ENCODE results near the gene NUP93.

Gene NUP93

DNA sequence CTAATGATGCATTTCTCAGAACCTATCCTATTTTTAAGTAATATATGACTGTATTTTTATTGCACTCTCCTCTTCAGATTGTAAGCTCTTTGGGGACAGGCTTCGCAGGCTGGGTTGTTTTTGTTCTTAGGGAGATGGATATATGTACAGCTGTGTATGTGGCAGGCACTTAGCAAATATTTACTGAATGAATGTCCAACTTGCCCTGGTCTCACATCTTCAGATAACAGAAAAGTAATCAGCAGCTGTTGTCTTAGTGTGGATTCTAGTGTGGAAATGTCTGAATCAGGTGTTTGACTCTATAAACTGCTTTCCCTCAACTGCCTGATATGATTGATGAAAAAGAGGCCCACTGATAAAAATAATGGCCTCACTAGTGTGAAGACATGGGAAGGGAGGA, 88.0 kb downstream of the NUP93 start:
- no peak for DNase-seq (ENCODE audit: low spot score)

DNA sequence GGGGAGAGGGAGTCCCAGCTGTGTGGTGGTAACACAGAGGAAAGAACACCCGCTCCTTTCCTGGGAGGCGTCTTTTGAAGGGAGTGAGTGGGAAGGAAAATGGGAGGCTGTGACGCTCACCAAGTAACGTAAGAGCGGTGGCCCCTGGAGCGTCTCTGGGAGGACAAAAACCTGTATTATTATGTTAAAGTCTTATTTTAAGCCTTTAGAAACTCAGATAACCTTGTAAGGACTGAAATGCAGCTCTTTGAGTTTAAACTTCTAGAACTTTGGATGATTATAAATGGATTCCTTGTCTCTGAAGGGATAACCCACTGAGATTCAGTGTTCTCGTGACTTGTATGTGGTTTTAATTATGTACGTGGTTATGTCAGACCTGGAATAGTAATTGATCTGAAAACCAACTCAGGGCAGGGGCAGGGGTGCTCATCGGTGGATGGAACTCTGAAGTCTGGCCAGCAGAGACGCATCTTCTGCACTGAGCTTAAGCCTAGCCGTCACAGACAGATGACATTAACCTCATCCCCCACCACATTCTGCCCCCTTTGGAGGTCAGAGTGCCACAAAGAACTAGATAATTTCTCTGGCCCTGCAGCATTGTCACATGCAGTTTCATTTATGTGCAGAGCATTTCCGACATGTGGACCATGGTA, 93.3 kb downstream of the NUP93 start:
- DNase-seq (ENCODE audit: low spot score): no peak

DNA sequence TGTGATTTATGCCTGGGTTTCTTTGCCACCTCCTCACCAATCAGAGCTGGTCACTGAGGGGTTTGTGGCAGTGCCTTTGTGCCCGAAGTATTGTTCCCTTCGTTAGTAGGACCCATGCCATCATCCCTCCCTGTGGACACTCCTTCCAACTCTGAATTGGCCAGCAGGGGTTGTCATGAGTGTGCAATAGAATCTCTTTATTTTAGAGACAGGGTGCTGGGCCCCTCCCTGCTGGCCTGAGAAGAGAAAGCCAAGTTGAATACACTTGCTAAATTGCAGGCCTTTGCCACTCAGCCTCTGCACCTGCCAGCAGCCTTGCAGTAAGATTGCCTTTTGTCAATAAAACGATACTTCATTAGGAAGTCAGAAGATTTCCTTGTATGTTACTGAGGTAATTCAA, 94.4 kb downstream of the NUP93 start:
- peak; percentile 41 for DNase-seq (ENCODE audit: low spot score)

DNA sequence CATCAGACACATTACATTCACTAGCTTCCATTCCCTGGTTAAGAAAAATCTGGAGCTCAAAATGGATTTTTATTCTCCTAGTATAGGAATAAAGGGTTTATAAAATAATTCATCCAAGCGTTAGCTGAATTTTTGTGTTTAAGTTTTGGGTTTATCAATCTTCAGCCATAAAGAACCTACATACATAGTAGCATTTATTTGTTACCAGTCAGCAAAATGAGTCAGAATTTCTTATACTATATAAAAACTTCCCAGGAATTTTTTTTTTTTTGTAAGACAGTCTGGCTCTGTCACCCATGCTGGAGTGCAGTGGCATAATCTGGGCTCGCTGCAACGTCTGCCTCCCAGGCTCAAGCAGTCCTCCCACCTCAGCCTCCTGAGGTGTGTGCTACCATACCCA, 94.9 kb downstream of the NUP93 start:
- DNase-seq (ENCODE audit: low spot score): no peak

DNA sequence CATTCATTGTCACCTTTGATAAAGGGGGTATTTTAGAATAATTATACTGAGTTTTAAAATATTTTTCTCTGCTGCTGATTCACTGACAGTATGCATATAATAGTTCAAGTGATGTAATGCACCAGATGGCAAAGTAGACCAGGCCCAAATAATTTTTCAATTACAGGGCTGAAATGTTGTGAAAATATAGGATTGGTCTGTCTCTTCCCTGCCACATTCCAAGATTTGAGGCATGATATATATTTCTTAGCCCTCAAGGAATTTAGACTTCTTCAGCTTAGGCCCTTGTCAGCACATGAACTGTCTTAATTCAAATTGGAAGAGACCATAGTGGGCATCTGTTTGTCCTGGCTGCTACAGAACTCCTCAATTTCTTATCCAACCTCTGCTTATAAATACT, 95.9 kb downstream of the NUP93 start:
- no peak for DNase-seq (ENCODE audit: low spot score)

DNA sequence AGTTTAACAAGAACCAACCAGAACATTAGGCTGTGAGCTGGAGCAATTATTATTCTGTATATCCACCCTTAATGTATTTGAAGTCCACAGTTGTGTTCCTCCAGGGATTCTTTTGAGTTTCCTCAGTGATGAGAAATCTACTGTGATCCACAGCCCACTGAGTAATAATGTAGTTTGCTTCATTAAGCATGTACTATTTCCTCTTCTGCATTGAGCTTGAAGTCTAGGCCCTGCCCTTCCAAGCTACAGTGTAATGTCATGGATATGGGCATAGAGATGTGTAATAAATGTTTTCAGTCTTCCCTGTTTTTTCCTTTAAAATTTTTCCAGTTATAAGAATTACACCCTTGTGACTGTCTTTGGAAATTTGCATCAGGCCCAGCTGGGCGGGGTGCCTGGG, 98.7 kb downstream of the NUP93 start:
- DNase-seq (ENCODE audit: low spot score): no peak

DNA sequence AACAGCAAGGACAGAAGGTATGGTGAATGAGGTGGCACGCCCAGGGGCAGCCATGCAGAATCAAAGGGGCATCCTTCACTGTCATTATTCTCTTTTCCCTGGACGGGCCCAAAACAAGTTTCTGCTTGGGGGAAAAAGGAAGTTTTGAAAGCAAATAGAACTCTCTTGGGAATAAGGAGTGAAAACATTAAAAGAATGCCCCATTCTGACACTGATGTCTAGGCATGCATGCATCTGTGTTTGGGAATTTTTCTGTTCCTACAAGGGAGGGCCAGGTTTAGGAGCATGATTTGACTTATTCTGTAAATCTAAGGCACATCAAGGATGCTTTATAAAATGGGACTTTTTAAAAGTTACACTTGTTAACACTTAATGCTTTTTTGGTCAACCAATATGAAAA, 100.7 kb downstream of the NUP93 start:
- peak; percentile 40 for DNase-seq (ENCODE audit: low spot score)

DNA sequence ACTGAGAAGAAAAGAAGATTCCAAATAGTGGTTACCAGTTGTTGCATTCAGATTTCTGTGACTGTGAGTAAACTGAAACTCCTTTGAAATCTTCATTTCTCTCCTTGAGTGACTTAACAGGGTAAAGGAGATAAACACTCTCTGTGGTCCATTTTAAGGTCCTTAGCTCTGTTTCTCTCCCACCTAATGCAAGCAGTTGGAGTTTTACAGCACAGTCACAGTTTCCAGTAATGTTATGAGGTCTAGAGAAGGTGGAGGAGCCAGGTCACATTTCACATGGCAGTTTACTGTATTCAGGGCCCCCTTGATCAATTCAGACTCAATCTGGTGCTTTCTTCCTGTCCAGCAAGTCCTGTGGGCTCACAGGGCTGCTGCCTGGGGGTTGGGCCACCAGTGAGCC, 102.8 kb downstream of the NUP93 start:
- no peak for DNase-seq (ENCODE audit: low spot score)

DNA sequence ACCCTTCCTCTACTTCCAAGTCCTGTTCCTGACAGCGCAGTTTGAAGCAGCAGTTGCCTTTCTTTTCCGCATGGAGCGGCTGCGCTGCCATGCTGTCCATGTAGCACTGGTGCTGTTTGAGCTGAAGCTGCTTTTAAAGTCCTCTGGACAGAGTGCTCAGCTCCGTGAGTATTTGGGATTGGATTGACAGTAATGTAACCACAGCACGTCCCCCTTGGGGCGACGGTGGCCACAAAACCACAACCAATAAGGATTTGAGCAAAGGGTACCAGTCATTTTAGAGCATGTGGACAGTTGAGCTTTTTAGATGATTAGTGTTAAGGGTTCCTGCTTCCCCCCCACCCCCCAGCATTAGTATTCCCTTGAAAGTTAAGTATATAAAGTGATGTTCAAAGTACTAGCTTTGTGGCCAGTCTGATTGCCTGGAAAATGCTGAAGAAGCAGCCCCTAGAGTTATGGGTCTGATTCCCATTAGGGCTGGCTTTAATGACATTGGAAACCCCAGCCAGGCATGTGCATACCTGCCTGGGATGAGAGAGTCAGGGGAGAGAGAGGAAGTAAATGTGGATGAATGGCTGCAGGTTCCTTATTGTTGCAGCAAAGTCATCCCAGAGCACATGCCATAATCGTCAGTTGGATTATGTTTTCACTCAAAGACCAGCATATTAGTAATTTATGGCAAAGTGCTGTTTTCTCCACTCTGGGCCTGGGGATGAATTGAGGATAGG, 103.5 kb downstream of the NUP93 start:
- DNase-seq (ENCODE audit: low spot score): no peak

DNA sequence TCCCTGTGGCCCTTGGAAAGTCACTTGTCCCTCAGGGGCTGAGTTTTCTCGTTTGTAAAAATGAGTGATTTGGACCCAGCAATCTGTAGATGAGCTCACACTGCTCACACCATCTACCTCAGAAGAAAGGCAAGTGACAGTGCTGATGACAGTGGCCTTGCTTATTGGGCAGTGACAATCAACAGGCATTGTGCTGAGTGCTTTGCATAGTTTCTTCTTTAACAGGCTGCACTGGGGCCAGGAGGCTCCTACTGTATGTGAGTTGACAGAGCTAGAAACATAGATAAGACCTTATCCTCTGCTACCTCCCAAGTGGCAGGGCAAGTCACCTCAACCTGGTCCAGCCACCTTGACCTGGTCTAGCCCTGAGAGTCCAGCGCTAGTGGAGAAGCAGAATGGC, 105.4 kb downstream of the NUP93 start:
- DNase-seq (ENCODE audit: low spot score): no peak

DNA sequence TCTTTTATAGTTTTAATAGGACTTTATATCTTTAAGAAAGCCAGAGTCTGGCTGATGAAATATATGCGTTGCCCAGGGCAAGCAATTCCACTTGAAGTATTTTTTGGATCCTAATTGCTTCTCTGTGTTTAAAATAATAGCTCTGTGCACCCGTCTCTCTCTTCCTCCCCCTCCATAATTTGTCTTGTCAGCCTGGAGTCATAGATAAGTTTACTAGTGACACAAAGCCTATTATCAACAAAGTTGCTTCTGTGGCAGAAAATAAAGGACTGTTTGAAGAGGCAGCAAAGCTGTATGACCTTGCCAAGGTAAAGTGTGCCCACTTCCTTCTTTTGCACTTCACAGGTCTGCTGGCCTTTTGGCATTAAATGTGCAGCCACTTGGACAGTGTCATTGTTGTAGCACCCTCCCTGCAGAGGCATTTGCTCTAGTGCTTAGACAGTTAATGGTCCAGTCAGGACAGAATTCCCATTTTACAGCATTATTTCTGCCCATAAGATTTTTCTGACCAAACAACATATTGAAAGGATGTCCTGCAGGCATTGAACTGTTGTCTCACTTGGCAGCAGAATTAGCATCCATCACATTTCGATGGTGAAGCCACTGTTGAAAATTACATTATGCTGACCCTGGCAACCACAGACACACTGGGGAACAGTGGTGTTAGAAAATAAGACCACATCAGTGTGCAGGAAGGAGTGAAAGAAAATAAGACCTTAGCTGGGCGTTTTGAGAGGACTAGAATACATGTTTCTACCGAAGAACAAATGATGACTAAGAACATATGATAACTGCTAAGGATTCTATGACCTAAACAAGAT, 106.7 kb downstream of the NUP93 start:
- no peak for DNase-seq (ENCODE audit: low spot score)

DNA sequence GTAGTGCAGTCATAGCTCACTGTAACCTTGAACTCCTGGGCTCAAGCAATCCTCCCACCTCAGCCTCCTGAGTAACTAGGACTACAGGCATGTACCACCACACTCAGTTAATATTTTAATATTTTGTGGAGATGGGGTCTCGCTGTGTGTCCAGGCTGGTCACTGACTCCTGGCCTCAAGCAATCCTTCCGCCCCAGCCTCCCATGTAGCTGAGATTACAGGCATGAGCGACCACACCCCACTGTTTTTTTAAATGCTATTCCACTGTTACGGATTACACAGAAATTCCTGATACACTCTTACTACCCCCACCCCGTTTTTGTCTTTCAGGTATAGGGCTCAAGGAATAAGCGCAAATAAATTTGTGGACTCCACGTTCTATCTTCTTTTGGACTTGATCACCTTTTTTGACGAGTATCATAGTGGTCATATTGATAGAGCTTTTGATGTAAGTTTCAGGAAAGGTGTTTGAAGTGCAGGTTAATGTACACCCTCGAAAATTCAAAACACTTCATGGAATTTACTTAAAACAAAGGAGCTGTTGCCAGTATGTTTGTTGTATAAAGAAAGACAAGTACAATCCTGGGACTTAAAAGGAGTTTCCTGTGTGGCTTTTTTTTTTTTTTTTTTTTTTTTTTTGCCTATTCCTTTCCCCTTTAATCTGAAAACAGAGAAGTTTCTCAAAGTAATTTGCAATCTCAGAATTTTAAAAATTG, 108.9 kb downstream of the NUP93 start:
- DNase-seq (ENCODE audit: low spot score): no peak

DNA sequence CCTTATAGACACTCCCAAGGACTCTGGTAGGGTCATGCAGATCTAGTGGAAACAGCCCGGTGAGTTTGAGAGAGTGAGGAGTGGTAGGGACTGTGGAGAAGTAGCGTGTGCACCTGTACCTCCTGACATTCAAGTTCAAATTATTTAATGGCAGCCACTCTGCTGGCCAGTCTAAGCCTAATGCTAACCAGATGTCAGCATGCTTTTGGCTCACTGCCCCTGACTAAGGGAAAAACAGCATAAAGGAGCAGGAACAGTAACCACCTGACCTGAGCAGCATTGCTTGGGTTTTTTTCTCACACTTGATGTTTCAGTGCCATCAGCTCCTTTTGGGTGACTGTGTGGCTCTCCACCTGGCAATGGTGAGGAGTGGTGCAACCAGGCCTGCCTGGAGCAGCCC, 111.3 kb downstream of the NUP93 start:
- peak; percentile 70 for DNase-seq (ENCODE audit: low spot score)

DNA sequence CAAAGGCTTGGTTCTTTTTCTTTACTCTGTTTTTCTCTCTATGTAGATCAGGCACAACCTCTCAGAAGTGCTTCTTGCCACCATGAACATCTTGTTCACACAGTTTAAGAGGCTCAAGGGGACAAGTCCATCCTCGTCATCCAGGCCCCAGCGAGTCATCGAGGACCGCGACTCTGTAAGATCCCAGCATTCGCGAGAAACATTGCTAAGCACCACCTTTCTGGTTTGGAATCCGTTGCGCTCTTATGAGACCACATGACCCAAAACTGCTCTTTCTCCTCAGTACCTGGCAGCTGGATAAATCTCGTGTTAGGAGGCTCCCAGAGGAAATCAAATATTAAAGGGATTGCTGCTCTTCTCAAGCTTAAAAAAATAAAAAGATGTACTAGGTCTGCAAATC, 111.7 kb downstream of the NUP93 start:
- DNase-seq (ENCODE audit: low spot score): no peak

DNA sequence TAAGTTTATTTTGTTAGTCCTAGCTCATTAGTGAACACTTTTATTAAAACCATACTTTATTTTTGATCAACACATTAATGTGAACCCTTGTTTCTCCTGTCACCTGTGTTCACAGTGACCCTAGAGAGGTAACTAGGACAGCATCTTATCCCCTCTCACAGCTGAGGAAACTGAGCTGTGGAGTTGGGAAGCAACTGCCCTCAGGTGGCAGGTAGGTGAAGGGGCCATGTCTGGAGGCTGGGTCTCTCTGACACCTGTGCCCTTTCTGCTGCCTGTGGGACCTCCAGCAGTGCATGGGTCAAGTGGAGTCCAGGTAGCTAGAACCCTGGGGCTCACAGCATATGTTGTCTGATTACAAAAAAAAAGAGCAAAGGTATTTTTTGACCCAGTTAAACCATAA, 112.2 kb downstream of the NUP93 start:
- DNase-seq (ENCODE audit: low spot score): no peak

DNA sequence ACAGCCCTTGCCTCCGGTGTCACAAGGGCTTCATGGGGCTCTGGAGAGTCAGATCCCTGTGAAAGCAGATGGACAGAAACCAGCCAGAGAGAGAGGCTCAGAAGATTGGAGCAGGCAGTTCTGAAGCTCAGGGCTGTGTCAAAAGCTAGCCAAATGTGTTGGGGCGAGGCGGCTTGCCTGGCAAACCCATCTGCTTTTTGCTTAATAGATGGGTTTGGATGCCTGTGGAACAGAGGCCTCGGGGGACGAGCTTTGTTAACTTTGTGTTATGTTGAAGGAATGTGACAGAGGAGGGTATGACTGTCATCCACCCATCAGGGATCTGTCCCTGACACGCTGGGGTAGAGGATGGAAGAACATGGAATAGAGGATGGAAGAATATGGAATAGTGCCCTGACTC, 114.1 kb downstream of the NUP93 start:
- no peak for DNase-seq (ENCODE audit: low spot score)

DNA sequence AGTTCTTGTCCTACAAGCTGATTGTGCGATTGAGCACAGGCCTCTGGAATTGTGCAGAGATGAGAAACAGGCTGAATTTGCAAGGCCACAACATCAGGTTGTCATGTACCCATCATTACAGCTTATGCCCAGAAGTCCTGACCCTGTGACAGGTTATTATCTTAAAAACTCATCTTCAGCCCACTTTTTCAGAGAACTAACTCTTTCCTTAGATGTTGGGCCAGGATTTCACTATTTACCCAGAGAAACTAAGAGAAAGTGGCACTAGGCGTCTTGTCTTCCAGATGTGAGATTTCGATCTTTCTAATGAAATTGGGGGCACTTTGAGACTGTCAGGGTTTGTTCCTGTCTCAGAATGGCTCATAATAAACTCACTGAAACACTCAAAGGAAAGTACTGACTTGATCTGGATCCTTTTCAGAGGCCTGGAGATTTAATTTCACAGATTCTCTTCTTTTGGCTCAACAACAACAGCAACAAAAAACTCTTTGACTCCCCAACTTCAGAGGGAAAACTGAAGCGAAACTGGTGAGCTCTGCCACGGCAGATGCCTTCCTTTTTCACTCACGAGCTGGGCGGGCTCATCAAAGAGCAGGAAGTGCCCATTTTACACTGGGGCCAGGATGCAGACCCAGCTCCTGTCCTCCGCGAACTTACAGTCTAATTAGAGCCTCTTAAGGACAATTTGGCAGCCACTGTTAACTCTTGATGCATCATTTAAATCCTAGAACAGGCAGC, 117.4 kb downstream of the NUP93 start:
- no peak for DNase-seq (ENCODE audit: low spot score)

DNA sequence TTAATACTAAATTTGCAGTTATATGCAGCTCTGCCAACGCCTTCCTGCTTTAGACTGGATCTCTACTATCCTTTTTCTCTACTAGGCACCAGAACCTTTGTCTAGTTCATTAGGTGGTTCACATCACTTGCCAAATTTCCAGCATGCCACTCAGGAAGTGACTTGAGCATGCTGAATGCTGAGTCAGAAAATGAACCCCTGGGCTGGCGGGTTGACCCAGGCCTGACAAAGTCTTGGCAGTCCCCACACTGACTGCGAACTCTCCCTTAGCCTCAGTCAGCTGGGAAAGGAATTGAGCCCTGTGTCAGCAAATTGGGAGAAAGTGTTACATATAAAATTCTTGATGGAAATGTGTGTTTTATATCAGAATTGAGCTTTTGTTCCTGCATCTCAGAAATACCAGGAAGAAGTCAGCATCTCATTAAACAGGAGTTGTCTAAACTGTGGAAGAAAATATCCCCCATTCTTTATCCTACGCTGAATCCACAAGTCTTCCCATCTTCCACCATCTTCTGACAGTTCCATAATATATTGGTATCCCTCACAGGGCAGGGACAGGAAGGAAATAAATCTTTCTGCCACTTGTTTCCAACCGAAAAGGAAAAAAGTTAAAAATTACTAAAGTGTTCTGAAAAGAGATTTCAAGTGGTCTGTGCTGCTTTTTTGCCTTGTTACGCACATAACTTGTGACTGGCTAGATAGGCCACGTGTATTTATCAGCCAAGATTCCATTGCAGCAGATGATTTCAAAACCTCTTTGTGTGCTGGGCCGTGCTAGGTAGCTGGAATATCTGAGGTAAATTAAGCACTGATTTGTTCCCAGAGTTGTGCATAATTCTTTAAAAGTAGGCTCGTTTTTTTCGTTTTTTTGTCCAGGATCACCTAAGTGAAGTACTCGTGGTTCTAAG, 118.4 kb downstream of the NUP93 start:
- peak; percentile 60 for DNase-seq (ENCODE audit: low spot score)

DNA sequence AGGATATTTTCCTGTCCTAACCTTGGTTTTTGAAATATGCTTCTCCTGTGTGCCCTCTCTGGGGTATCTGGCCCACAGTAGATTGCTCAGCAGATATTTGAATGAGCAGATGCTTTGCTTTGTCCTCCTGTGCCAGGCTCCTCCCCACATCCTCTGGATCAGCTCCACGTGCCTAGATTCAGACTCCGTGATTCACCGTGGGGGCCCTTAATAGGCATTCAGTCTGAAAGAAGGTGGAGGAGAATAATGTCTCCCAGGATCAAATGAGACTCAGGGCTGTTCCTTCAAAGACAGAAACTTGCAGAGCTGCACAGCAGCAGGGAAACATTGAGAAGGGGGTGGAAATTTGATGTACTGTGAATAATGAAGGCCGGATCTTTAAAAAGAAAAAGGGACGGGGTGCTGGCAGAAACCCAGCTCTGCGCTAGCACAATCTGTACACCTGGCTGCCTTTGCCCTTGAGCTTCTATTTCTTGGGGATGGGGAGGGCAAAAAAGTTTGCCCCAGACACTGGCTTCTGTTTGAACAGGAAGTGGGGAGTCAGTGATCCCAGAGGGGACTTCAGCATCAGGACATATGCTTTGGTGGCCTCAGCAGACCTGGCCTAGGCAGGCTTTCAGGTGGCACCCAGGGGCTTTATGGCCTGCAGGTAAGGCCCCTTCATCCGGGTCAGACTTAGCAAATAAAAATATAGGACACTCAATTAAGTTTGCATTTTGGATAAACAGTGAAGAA, 119.2 kb downstream of the NUP93 start:
- peak; percentile 85 for DNase-seq (ENCODE audit: low spot score)
